K562 (cell line): ENCODE results near the gene SIM2.

ENCODE experiments used
- ETV6 ChIP-seq, 3 experiments: fragments of 150-350 bp in 1 of 3; sonication (generic) in 1 of 3; formaldehyde crosslinking in 1 of 3; IDR thresholded peaks; 2 replicates each; pipeline versions ENCODE4 v1.6.1 to v1.8.0; 2014 to 2022; ENCODE audit warnings: borderline replicate concordance in 2 of 3, low read depth in 2 of 3, antibody characterized with exemption in 1 of 3, low read length in 1 of 3, mild to moderate bottlenecking in 1 of 3, missing genetic modification reagents in 1 of 3
- PTBP1 ChIP-seq: fragments of 200-400 bp; formaldehyde crosslinking; IDR thresholded peaks from 2 replicates; pipeline ENCODE4 v1.6.1; 2017; ENCODE audit warnings: low read depth, low read length
- RAD21 ChIP-seq, 2 experiments: fragments of 250-450 bp in 1 of 2; fragments of 450-650 bp in 1 of 2; sonication (Bioruptor Pico) in 1 of 2; formaldehyde crosslinking in 1 of 2; IDR thresholded peaks in 1 of 2; conservative IDR thresholded peaks in 1 of 2; 2 replicates each; pipeline versions ENCODE4 v1.4.0 to v1.8.0; 2020 to 2022; ENCODE audit warnings: mild to moderate bottlenecking in 2 of 2, moderate library complexity in 1 of 2
- TF ChIP-seq, protein P1 (sequence below), 3 experiments: IDR thresholded peaks in 2 of 3; conservative IDR thresholded peaks in 1 of 3; 2 replicates each; pipeline ENCODE4 v1.5.1; 2011 to 2012; ENCODE audit warnings: low read length in 3 of 3, mild to moderate bottlenecking in 3 of 3, control low read depth in 2 of 3, improper control_type of control experiment in 1 of 3, inconsistent platforms in 1 of 3, low read depth in 1 of 3, mixed read lengths in 1 of 3, moderate library complexity in 1 of 3; ENCODE audit not compliant: insufficient read depth in 2 of 3

DNA sequence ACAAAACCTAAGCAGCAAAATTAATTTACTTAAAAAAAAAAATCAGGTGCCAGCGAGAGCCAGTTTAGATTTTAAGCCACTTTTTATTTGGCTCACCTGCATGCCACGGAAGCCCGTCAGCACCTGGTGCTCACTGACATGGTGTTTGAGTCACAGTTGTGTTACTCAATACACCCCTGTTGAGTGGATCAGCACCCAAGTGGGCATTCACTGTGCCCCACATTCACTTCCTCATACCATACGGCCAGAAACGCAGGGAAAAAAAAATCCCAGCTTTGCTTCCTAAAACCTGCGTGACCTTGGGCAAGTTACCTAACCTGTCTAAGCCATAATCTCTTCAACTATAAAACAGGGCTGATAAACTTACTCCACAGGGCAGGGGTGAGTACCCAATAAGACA, 42.8 kb upstream of the SIM2 start:
- TF ChIP-seq PTBP1 (no peak), ETV6 (IDR thresholded peaks at IDR 0.05; ENCODE audit: borderline replicate concordance in 1 of 2, low read depth in 2 of 2, low read length in 1 of 2) (no peak), ETV6 (CRISPR knock-in tag; IDR thresholded peaks at IDR 0.05; ENCODE audit: borderline replicate concordance) (no peak), RAD21 (CRISPR knock-in tag; conservative IDR thresholded peaks at IDR 0.05 in 1 of 2, IDR thresholded peaks at IDR 0.05 in 1 of 2) (no peak)
- TF ChIP-seq, protein P1, sequence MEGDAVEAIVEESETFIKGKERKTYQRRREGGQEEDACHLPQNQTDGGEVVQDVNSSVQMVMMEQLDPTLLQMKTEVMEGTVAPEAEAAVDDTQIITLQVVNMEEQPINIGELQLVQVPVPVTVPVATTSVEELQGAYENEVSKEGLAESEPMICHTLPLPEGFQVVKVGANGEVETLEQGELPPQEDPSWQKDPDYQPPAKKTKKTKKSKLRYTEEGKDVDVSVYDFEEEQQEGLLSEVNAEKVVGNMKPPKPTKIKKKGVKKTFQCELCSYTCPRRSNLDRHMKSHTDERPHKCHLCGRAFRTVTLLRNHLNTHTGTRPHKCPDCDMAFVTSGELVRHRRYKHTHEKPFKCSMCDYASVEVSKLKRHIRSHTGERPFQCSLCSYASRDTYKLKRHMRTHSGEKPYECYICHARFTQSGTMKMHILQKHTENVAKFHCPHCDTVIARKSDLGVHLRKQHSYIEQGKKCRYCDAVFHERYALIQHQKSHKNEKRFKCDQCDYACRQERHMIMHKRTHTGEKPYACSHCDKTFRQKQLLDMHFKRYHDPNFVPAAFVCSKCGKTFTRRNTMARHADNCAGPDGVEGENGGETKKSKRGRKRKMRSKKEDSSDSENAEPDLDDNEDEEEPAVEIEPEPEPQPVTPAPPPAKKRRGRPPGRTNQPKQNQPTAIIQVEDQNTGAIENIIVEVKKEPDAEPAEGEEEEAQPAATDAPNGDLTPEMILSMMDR (IDR thresholded peaks at IDR 0.05 in 2 of 3, conservative IDR thresholded peaks at IDR 0.05 in 1 of 3; ENCODE audit: insufficient read depth in 2 of 3, low read depth in 1 of 3, low read length in 3 of 3): no peak
